Ovary (tissue), 9 donors: ENCODE results near the gene NAA10. TPM values are rescaled to one million over a fixed set of nuclear protein-coding genes. Genes with fewer than 3 reads are reported as not detected.

ENCODE experiments used
- DNase-seq, 5 donors: peaks; one replicate each; pipeline ENCODE4 v3.0.0-alpha.2; 2019 to 2020
- H3K27ac ChIP-seq, 2 donors: fragments of 200-600 bp; one replicate each; pipeline versions ENCODE4 v1.5.1 to v1.8.0; 2019 to 2022
- H3K27me3 ChIP-seq: fragments of 200-600 bp; one replicate; pipeline ENCODE4 v1.8.0; 2022
- H3K36me3 ChIP-seq: fragments of 200-600 bp; sonication (generic); one replicate; pipeline ENCODE4 v1.5.1; 2019
- H3K4me1 ChIP-seq: one replicate; pipeline ENCODE4 v1.8.1; 2013; ENCODE audit warnings: mild to moderate bottlenecking, moderate library complexity; ENCODE audit not compliant: insufficient read depth
- H3K4me3 ChIP-seq: fragments of 200-600 bp; sonication (generic); one replicate; pipeline ENCODE4 v1.5.1; 2017
- H3K9me3 ChIP-seq, 2 donors: fragments of 200-600 bp in 1 of 2; sonication (generic) in 1 of 2; one replicate each; pipeline versions ENCODE4 v1.5.1 to v1.8.1; 2013 to 2019; ENCODE audit warnings: mild to moderate bottlenecking in 1 of 2, moderate library complexity in 1 of 2
- CTCF ChIP-seq, 3 donors: fragments of 450-650 bp in 2 of 3; fragments of 200-600 bp in 1 of 3; IDR thresholded peaks; one replicate each; pipeline versions ENCODE4 v1.5.1 to v1.8.0; 2016 to 2022; ENCODE audit warnings: antibody characterized with exemption in 3 of 3, mild to moderate bottlenecking in 1 of 3
- EP300 ChIP-seq: sonication (generic); formaldehyde crosslinking; IDR thresholded peaks from one replicate; pipeline ENCODE4 v1.6.1; 2017; ENCODE audit warnings: antibody characterized with exemption
- POLR2A ChIP-seq: fragments of 450-650 bp; IDR thresholded peaks from one replicate; pipeline ENCODE4 v1.6.1; 2017; ENCODE audit warnings: antibody characterized with exemption, mild to moderate bottlenecking, moderate library complexity
- WGBS, 3 donors: extraction: QIAGEN DNeasy Blood & Tissue Kit in 1 of 3; methylation state at CpG; one replicate each; pipeline versions ENCODE4 v1.1.5 to v1.1.7; 2013 to 2017; 5-methylcytosine and 5-hydroxymethylcytosine counted together
- intact Hi-C, 4 donors: fragments of 100-400 bp; cut with DNase I; formaldehyde crosslinking; loops; one replicate each; pipeline versions ENCODE4 v1.11.0 to v1.15.1; 2022 to 2023
- polyA plus RNA-seq, 2 donors: library from polyadenylated mRNA; stranded (reverse); fragments of 200-250 nt in 1 of 2; fragments of 350-450 nt in 1 of 2; fragmentation: Illumina TruSeq in 1 of 2; extraction: RNeasy Lipid Tissue Mini Kit (QIAGEN cat#74804) in 1 of 2; gene quantifications; one replicate each; pipeline ENCODE4 v1.2.3, GENCODE V29; 2013 to 2014
- total RNA-seq, 7 donors: library from RNA; depleted of rRNA in 2 of 7; stranded (reverse); fragments of >200 nt in 2 of 7; fragmentation: NEBNext Ultra II Directional in 3 of 7; extraction: Animal tissue kit (Norgen Biotek cat#: 25700) in 3 of 7; gene quantifications; one replicate each; pipeline versions ENCODE4 v1.1.0 to v1.2.4, GENCODE V29; 2016 to 2023
- donor health status: DM: no; HTN: no; CAD: no; lungs with moderate emphysema.
- donor health status: DM: no; HTN: no; CAD: no.
- donor health status: Bipolar disorder and iron deficiency.
- donor health status: DM: yes; HTN: yes; CAD: no.
- donor health status: DM: no; HTN: no; CAD: no.
- donor health status: DM: yes; HTN: yes; CAD: no.

Gene NAA10
- total and polyA plus RNA-seq, 9 donors = 36.7 to 95.5 (median 64.9) TPM

GRCh38 chrX:153952373-153953026 lies 17.7 kb upstream of the NAA10 start:
- H3K9me3 ChIP-seq = no peaks in the 10 kb centered on the region
- intact Hi-C loops = loop anchor here in 3 of 4 donors (2.0 to 10.0 kb wide), 4 partner anchors 185 to 408 kb away; partner anchors contain the start of gene PLXNB3 (in 2 of the 3)
- WGBS, 3 donors = 87 to 94% (median 92%) methylated on average over 25 to 32 of the region's 32 CpGs
- H3K27me3 ChIP-seq = no peaks in the 10 kb centered on the region
- no peaks in the 10 kb centered on the region for H3K36me3 ChIP-seq
- TF ChIP-seq EP300 = no peak
- H3K4me3 ChIP-seq = no peak overlapping the region
- peaks cover 4% of the 10 kb centered on the region for H3K4me1 ChIP-seq
- H3K27ac ChIP-seq = no peak overlapping the region
- DNase-seq = no peak

GRCh38 chrX:153951683-153952372 lies 17.0 kb upstream of the NAA10 start:
- no peak for DNase-seq

GRCh38 chrX:153950127-153950526 lies 15.3 kb upstream of the NAA10 start:
- TF ChIP-seq CTCF (IDR thresholded peaks at IDR 0.05) (no peak), EP300 (no peak), POLR2A (no peak)
- Histone ChIP-seq H3K4me1 (peaks cover 4% of the 10 kb centered on the region), H3K27me3 (no peaks in the 10 kb centered on the region), H3K36me3 (no peaks in the 10 kb centered on the region), H3K27ac (no peak overlapping the region), H3K4me3 (no peak overlapping the region), H3K9me3 (no peaks in the 10 kb centered on the region)
- no peak for DNase-seq
- intact Hi-C loops = loop anchor here in 3 of 4 donors (5.0 to 10.0 kb wide), 3 partner anchors 183 to 405 kb away; partner anchors contain the start of gene PLXNB3 (in 1 of the 3)
- WGBS, 3 donors = 86 to 90% (median 88%) methylated on average over 19 of the region's 19 CpGs

More at GRCh38 chrX:153951683-153952372, 17.0 kb upstream of the NAA10 start:
- Histone ChIP-seq H3K36me3 (no peaks in the 10 kb centered on the region), H3K4me3 (no peak overlapping the region), H3K27me3 (no peaks in the 10 kb centered on the region), H3K4me1 (peaks cover 4% of the 10 kb centered on the region), H3K27ac (no peak overlapping the region), H3K9me3 (no peaks in the 10 kb centered on the region)
- WGBS, 3 donors = 93 to 94% (median 93%) methylated on average over 27 to 28 of the region's 28 CpGs
- TF ChIP-seq POLR2A (no peak), EP300 (no peak), CTCF (IDR thresholded peaks at IDR 0.05) (no peak)
- intact Hi-C loops = loop anchor here in 3 of 4 donors (2.0 to 10.0 kb wide), 4 partner anchors 185 to 407 kb away; partner anchors contain the start of gene PLXNB3 (in 2 of the 3)

- intact Hi-C loops = loop anchor here in 2 of 4 donors (10.0 kb wide), 2 partner anchors 344 to 984 kb away; no protein-coding TSS in a partner anchor
- H3K27me3 ChIP-seq = no peaks in the 10 kb centered on the region
- WGBS, 3 donors = 68 to 76% (median 71%) methylated on average over 30 of the region's 30 CpGs
- no peaks in the 10 kb centered on the region for H3K36me3 ChIP-seq
- peaks cover 4% of the 10 kb centered on the region for H3K4me1 ChIP-seq
- H3K27ac ChIP-seq = peak overlapping the region in 1 of 2 donors; percentile 6
- no peaks in the 10 kb centered on the region for H3K9me3 ChIP-seq
- H3K4me3 ChIP-seq = no peak overlapping the region
- TF ChIP-seq CTCF (IDR thresholded peaks at IDR 0.05) (no peak), EP300 (no peak), POLR2A (no peak)
- peak in 1 of 5 donors; percentile 55 for DNase-seq
These were observed 14.3 kb upstream of the NAA10 start for GRCh38 chrX:153948847-153949805.
